ENCODE results near the gene TMEM91. TPM values are rescaled to one million over a fixed set of nuclear protein-coding genes. Genes with fewer than 3 reads are reported as not detected.

Gene TMEM91
- total RNA-seq, 2 donors from 2014 or later, result 3.5 to 15.1 TPM

- H3K27me3 Mint-ChIP-seq, result no peaks in the 10 kb centered on the region
- no peak for ATAC-seq (replicated peaks)
- no peaks in the 10 kb centered on the region for H3K9me3 Mint-ChIP-seq
- peak overlapping the region; percentile 74 for H3K27ac Mint-ChIP-seq
- H3K4me3 Mint-ChIP-seq, result no peak overlapping the region
- no peaks in the 10 kb centered on the region for H3K4me1 Mint-ChIP-seq
- peaks cover 60% of the 10 kb centered on the region for H3K36me3 Mint-ChIP-seq (ENCODE audit: low read depth)
Measured at GRCh38 chr19:41421973-41422372, 45.6 kb downstream of the TMEM91 start.

DNA sequence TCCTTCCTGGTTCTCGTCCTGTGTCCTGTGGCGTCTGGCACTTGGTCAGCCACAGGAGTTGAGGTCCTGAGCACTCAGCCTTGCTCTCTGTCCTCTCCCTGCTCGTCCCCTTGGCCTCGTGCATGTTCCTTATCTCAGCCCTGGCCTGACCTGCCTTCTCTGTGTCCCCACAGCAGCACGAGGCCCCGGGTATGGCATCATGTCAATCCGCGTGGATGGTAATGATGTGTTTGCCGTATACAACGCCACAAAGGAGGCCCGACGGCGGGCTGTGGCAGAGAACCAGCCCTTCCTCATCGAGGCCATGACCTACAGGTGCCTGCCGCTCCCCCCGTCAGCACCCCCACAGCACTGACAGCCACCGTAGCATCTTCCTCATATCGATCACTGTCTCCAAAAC lies 46.1 kb downstream of the TMEM91 start:
- ATAC-seq (replicated peaks), result no peak
- no peaks in the 10 kb centered on the region for H3K27me3 Mint-ChIP-seq

GRCh38 chr19:41422955-41423354 lies 46.6 kb downstream of the TMEM91 start:
- H3K27me3 Mint-ChIP-seq, result no peaks in the 10 kb centered on the region
- H3K4me3 Mint-ChIP-seq, result no peak overlapping the region
- peaks cover 5% of the 10 kb centered on the region for H3K4me1 Mint-ChIP-seq
- H3K36me3 Mint-ChIP-seq (ENCODE audit: low read depth), result peaks cover 55% of the 10 kb centered on the region
- H3K27ac Mint-ChIP-seq, result no peak overlapping the region
- no peak for ATAC-seq (replicated peaks)
- H3K9me3 Mint-ChIP-seq, result no peaks in the 10 kb centered on the region

More for the DNA sequence above, 46.1 kb downstream of the TMEM91 start:
- Mint-ChIP-seq H3K27ac (no peak overlapping the region), H3K9me3 (no peaks in the 10 kb centered on the region), H3K4me3 (no peak overlapping the region), H3K4me1 (no peaks in the 10 kb centered on the region), H3K36me3 (ENCODE audit: low read depth) (peaks cover 56% of the 10 kb centered on the region)

- Mint-ChIP-seq H3K4me1 (peaks cover 6% of the 10 kb centered on the region), H3K9me3 (no peaks in the 10 kb centered on the region), H3K36me3 (ENCODE audit: low read depth) (peaks cover 53% of the 10 kb centered on the region), H3K4me3 (no peak overlapping the region), H3K27me3 (no peaks in the 10 kb centered on the region), H3K27ac (no peak overlapping the region)
- no peak for ATAC-seq (replicated peaks)
Measured at GRCh38 chr19:41424335-41425173, 48.2 kb downstream of the TMEM91 start.

DNA sequence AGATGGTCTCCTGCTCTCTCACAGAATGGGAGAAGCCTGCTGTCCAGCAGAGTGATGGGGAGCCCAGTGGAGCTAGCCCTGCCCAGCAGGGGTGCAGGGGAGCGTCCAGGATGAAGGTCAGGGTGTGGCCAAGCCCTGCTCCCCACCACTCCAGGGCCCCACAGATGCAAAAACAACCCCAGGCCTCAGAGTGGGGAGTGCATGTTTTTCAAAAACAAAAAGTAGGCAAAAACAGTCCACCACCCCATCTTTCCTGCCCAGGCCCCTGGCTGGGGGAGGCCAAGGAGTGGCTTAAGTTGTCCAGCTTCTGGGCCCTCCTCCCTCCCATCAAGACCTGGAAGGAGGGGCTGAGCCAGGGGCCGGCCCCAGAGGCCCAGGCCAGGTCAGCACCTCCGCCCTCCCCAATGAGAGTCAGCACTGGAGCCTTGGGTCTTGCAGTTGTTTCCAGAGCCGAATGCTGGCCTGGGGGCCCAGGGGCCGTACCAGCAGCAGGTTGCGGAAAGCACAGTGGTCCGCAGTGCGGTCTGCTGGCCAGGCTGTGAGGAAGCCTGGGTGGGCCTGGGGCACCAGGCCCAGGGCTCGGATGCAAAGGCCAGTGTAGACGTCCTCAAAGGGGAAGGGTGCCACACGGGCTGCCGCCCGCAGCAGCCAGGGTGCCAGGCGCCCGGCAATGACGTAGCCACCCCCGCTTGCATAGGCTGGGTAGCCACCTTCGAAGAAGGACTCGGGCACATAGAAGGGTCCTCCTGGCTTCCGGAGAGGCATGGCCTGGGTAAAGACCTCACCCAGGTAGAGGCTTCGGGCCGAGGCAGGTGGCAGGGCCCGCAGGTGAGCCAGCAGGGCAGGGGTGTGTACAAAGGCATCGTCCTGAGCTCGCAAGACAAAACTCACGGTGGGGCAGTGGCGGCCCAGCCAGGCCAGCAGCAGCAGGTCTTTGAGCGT lies 49.1 kb downstream of the TMEM91 start:
- Mint-ChIP-seq H3K36me3 (ENCODE audit: low read depth) (peaks cover 50% of the 10 kb centered on the region), H3K27me3 (no peaks in the 10 kb centered on the region), H3K27ac (no peak overlapping the region), H3K4me1 (peaks cover 6% of the 10 kb centered on the region), H3K9me3 (no peaks in the 10 kb centered on the region), H3K4me3 (no peak overlapping the region)
- ATAC-seq (replicated peaks), result no peak

- H3K27ac Mint-ChIP-seq, result peak overlapping the region; percentile 94
- H3K9me3 Mint-ChIP-seq, result no peaks in the 10 kb centered on the region
- H3K4me3 Mint-ChIP-seq, result peak overlapping the region; percentile 84
- no peaks in the 10 kb centered on the region for H3K27me3 Mint-ChIP-seq
- ATAC-seq (replicated peaks), result no peak
- H3K36me3 Mint-ChIP-seq (ENCODE audit: low read depth), result peaks cover 47% of the 10 kb centered on the region
- peaks cover 11% of the 10 kb centered on the region for H3K4me1 Mint-ChIP-seq
Measured at GRCh38 chr19:41426116-41426841, 49.9 kb downstream of the TMEM91 start.

DNA sequence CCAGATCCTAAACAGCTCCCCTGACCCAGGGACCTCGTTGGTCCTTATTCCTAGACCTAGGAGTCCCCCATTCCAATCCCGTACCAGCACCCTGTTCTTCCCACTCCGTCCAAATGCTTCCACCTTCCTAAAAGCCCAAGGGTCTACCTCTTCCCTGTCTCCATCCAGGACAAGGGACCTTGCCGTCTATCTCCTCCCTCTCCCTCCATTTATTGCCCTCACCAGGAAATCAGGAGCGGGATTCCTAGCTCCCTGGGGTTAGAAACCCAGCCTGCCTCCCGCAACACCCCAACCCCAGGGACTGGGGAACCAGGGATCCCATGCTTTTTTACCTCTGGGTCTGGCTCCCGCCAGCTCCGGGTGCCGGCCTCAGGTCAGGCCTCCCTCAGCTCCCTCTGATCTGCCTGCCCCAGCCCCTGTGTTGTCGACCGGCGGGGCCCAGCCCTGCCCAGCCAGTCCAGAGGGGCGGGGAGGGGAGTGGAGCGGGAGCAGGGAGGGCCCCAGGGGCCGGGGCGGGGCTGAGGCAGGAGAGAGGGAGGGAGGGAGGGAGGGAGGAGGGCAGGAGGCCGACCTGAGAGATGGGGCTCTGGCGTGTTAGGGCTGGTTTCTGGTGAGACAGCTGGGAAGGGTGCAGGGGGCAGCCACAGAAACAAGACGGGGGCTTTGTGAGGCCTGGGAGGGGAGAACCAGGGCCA lies 50.8 kb downstream of the TMEM91 start, which contains the start of gene B3GNT8:
Gene B3GNT8 (minus strand): TSS at position 423 of the 695 bp plus-strand sequence. CDS start 596 bp downstream, outside the sequence.
- Mint-ChIP-seq H3K4me1 (peaks cover 12% of the 10 kb centered on the region), H3K9me3 (no peaks in the 10 kb centered on the region), H3K36me3 (ENCODE audit: low read depth) (peaks cover 47% of the 10 kb centered on the region), H3K4me3 (peak within 1 kb of the TSS; percentile 84), H3K27me3 (no peaks in the 10 kb centered on the region), H3K27ac (peak within 1 kb of the TSS; percentile 94)
- peak; percentile 70 for ATAC-seq (replicated peaks)

DNA sequence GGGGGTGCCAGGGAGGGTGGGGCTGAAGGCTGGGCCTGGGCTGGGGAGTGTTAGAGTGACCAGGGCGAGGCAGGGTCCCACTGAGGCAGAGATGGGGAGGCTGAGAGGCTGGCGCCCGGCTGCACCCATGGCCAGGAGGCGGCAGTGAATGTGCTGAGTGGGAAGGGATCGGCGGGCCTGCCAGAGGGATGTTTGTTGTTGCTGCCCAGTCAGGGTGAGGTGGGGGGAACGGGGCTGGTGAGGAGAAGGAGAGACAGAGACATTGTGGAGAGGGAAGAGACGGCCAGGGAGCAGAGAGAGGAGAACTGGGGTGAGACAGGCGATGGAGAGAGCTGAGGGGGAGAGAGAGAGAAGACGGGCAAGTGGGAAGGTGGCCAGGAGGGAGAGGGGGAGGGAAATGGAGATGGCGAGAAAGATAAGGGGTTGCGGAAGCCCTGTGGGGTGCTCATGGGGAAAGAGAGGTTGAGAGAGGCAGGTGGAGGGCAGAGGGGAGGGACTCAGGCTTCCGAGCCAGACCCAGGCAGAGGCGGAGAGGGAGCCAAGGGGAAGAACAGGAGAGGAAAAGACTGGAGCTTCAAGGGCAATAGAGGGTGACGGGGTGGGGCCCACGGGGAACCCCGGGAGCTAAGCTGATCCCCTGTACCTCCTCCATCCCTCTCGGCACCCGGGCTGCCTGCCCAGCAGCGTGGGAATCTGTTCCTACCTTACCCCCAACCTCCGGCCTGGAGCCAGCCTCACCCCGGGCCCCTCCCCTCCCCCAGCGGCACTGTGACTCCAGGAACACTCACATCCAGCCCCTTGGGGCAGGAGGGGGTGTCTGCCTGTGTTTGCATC lies 51.5 kb downstream of the TMEM91 start:
- Mint-ChIP-seq H3K4me1 (peaks cover 12% of the 10 kb centered on the region), H3K27me3 (no peaks in the 10 kb centered on the region), H3K27ac (peak overlapping the region; percentile 94), H3K4me3 (peak overlapping the region; percentile 84), H3K36me3 (ENCODE audit: low read depth) (peaks cover 47% of the 10 kb centered on the region), H3K9me3 (no peaks in the 10 kb centered on the region)
- ATAC-seq (replicated peaks), result peak; percentile 51

GRCh38 chr19:41428481-41428859 lies 52.1 kb downstream of the TMEM91 start:
- Mint-ChIP-seq H3K4me3 (peak overlapping the region; percentile 84), H3K4me1 (peaks cover 12% of the 10 kb centered on the region), H3K9me3 (no peaks in the 10 kb centered on the region), H3K27ac (peak overlapping the region; percentile 94), H3K36me3 (ENCODE audit: low read depth) (peaks cover 51% of the 10 kb centered on the region), H3K27me3 (no peaks in the 10 kb centered on the region)
- no peak for ATAC-seq (replicated peaks)

GRCh38 chr19:41430922-41431321 lies 54.6 kb downstream of the TMEM91 start:
- no peak for ATAC-seq (replicated peaks)
- no peaks in the 10 kb centered on the region for H3K27me3 Mint-ChIP-seq
- peaks cover 12% of the 10 kb centered on the region for H3K4me1 Mint-ChIP-seq
- H3K4me3 Mint-ChIP-seq, result no peak overlapping the region
- peaks cover 61% of the 10 kb centered on the region for H3K36me3 Mint-ChIP-seq (ENCODE audit: low read depth)
- H3K27ac Mint-ChIP-seq, result peak overlapping the region; percentile 41
- no peaks in the 10 kb centered on the region for H3K9me3 Mint-ChIP-seq

- no peak for ATAC-seq (replicated peaks)
- no peaks in the 10 kb centered on the region for H3K9me3 Mint-ChIP-seq
- H3K36me3 Mint-ChIP-seq (ENCODE audit: low read depth), result peaks cover 67% of the 10 kb centered on the region
- no peaks in the 10 kb centered on the region for H3K27me3 Mint-ChIP-seq
- H3K4me3 Mint-ChIP-seq, result no peak overlapping the region
- peak overlapping the region; percentile 41 for H3K27ac Mint-ChIP-seq
- peaks cover 15% of the 10 kb centered on the region for H3K4me1 Mint-ChIP-seq
Measured at GRCh38 chr19:41431426-41432386, 55.4 kb downstream of the TMEM91 start.

DNA sequence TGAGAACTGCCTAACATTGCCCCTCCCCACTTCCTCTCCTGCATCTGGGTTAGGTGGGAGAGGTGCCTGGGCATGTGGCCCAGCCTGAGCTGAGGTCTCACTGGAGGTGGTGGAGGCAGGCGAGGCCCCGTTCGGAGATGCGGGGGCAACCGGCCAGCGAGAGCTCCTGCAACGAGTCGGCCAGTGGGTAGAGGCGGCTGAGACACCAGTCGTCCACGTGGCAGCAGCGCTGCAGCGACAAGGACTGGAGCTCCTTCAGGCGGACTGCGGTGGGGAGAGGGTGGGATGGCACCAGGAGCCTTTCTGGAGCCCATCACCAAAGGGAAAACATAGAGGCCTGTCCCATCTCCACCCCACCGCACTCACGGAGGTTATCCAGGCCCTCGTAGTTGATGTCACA lies 56.8 kb downstream of the TMEM91 start:
- Mint-ChIP-seq H3K4me1 (peaks cover 10% of the 10 kb centered on the region), H3K36me3 (ENCODE audit: low read depth) (peaks cover 64% of the 10 kb centered on the region), H3K9me3 (no peaks in the 10 kb centered on the region), H3K27ac (no peak overlapping the region), H3K27me3 (no peaks in the 10 kb centered on the region), H3K4me3 (no peak overlapping the region)
- no peak for ATAC-seq (replicated peaks)
